Trophoblast cell (in vitro differentiated cells and primary cell): Measurements from ENCODE around the gene EIF5.

Experiments used
- DNase-seq, 2 donors: peaks; one replicate each; pipeline ENCODE4 v3.0.0-alpha.2; 2016
- H2AFZ ChIP-seq: 2 replicates; pipeline ENCODE4 v1.6.1; 2013; ENCODE audit warnings: low read length, moderate library complexity, mild to moderate bottlenecking; ENCODE audit not compliant: insufficient read depth, poor library complexity
- H2AK5ac ChIP-seq: 2 replicates; pipeline ENCODE4 v1.6.1; 2013; ENCODE audit warnings: mild to moderate bottlenecking, low read length
- H2BK120ac ChIP-seq: 2 replicates; pipeline ENCODE4 v1.6.1; 2013; ENCODE audit warnings: low read length, mild to moderate bottlenecking, moderate library complexity; ENCODE audit not compliant: insufficient read depth, poor library complexity
- H2BK12ac ChIP-seq: 2 replicates; pipeline ENCODE4 v1.6.1; 2013; ENCODE audit warnings: mild to moderate bottlenecking, low read length, moderate library complexity
- H2BK5ac ChIP-seq: 2 replicates; pipeline ENCODE4 v1.6.1; 2013; ENCODE audit warnings: low read length, low read depth, moderate library complexity, mild to moderate bottlenecking; ENCODE audit not compliant: poor library complexity
- H3K14ac ChIP-seq: 2 replicates; pipeline ENCODE4 v1.6.1; 2013; ENCODE audit warnings: mild to moderate bottlenecking, low read length
- H3K18ac ChIP-seq: 2 replicates; pipeline ENCODE4 v1.6.1; 2013; ENCODE audit warnings: mild to moderate bottlenecking, low read length
- H3K23ac ChIP-seq: 2 replicates; pipeline ENCODE4 v1.6.1; 2013; ENCODE audit warnings: low read length
- H3K27ac ChIP-seq: 2 replicates; pipeline ENCODE4 v1.5.1; 2013; ENCODE audit warnings: low read depth, mild to moderate bottlenecking, inconsistent platforms, low read length, moderate library complexity
- H3K27me3 ChIP-seq: 2 replicates; pipeline ENCODE4 v1.6.1; 2013; ENCODE audit warnings: inconsistent platforms, mild to moderate bottlenecking, low read length, moderate library complexity; ENCODE audit not compliant: insufficient read depth
- H3K36me3 ChIP-seq, 2 experiments: 1 replicate in 1 of 2; 2 replicates in 1 of 2; pipeline ENCODE4 v1.6.1; 2013; ENCODE audit warnings: low read length in 2 of 2, mild to moderate bottlenecking in 2 of 2, moderate library complexity in 1 of 2; ENCODE audit not compliant: insufficient read depth in 2 of 2, control insufficient read depth in 1 of 2
- H3K4ac ChIP-seq: 2 replicates; pipeline ENCODE4 v1.6.1; 2013; ENCODE audit warnings: low read depth, mild to moderate bottlenecking, low read length, moderate library complexity
- H3K4me1 ChIP-seq, 2 experiments: 1 replicate in 1 of 2; 2 replicates in 1 of 2; pipeline ENCODE4 v1.6.1; 2013; ENCODE audit warnings: low read length in 2 of 2, mild to moderate bottlenecking in 2 of 2, moderate library complexity in 1 of 2; ENCODE audit not compliant: insufficient read depth in 2 of 2, control insufficient read depth in 1 of 2
- H3K4me2 ChIP-seq: 2 replicates; pipeline ENCODE4 v1.6.1; 2013; ENCODE audit warnings: inconsistent platforms, mild to moderate bottlenecking, low read length, moderate library complexity
- H3K4me3 ChIP-seq: 2 replicates; pipeline ENCODE4 v1.5.1; 2013; ENCODE audit warnings: mild to moderate bottlenecking, low read depth, low read length, inconsistent platforms
- H3K79me1 ChIP-seq: one replicate; pipeline ENCODE4 v1.6.1; 2013; ENCODE audit warnings: low read length
- H3K79me2 ChIP-seq: 2 replicates; pipeline ENCODE4 v1.6.1; 2013; ENCODE audit warnings: low read length, mild to moderate bottlenecking; ENCODE audit not compliant: control insufficient read depth, insufficient read depth, poor library complexity
- H3K9ac ChIP-seq: 2 replicates; pipeline ENCODE4 v1.6.1; 2013; ENCODE audit warnings: mild to moderate bottlenecking, low read length
- H3K9me3 ChIP-seq: 2 replicates; pipeline ENCODE4 v1.6.1; 2013; ENCODE audit warnings: low read depth, mild to moderate bottlenecking, control low read depth, inconsistent platforms, low read length; ENCODE audit not compliant: insufficient read depth
- H4K12ac ChIP-seq: 2 replicates; pipeline ENCODE4 v1.6.1; 2013; ENCODE audit warnings: low read depth, mild to moderate bottlenecking, low read length, moderate library complexity
- H4K8ac ChIP-seq: 2 replicates; pipeline ENCODE4 v1.6.1; 2013; ENCODE audit warnings: low read depth, mild to moderate bottlenecking, low read length, moderate library complexity
- H4K91ac ChIP-seq: one replicate; pipeline ENCODE4 v1.6.1; 2013; ENCODE audit warnings: low read depth, mild to moderate bottlenecking, low read length, moderate library complexity
- WGBS: extraction: QIAGEN DNeasy Blood & Tissue Kit; methylation state at CpG from one replicate; pipeline ENCODE4 v1.1.7; 2013; ENCODE audit warnings: missing lambda C conversion rate; ENCODE audit not compliant: insufficient read length, insufficient coverage; ENCODE audit errors: extremely low coverage; 5-methylcytosine and 5-hydroxymethylcytosine counted together

EIF5 gene

GRCh38 chr14:103346286-103346685 is 12.2 kb downstream of the EIF5 start:
- no peaks in the 10 kb centered on the region for H3K9me3 ChIP-seq
- no peak overlapping the region for H3K4me2 ChIP-seq
- H2AFZ ChIP-seq, result no peak overlapping the region
- no peak overlapping the region for H2AK5ac ChIP-seq
- no peak overlapping the region for H2BK5ac ChIP-seq
- no peak overlapping the region for H3K9ac ChIP-seq
- no peaks in the 10 kb centered on the region for H3K79me1 ChIP-seq
- no peaks in the 10 kb centered on the region for H3K79me2 ChIP-seq
- H3K27ac ChIP-seq, result no peak overlapping the region
- H2BK120ac ChIP-seq, result no peak overlapping the region
- H4K12ac ChIP-seq, result no peak overlapping the region
- H4K91ac ChIP-seq, result no peak overlapping the region
- H3K14ac ChIP-seq, result no peak overlapping the region
- no CpG with 5 or more reads among the region's 3 CpGs for WGBS
- H3K4ac ChIP-seq, result no peak overlapping the region
- no peak overlapping the region for H3K23ac ChIP-seq
- peaks cover 4 to 26% of the 10 kb centered on the region in 2 experiments for H3K36me3 ChIP-seq
- H3K4me3 ChIP-seq, result no peak overlapping the region
- no peak overlapping the region for H4K8ac ChIP-seq
- DNase-seq, result no peak
- no peaks in the 10 kb centered on the region for H3K4me1 ChIP-seq
- no peak overlapping the region for H3K18ac ChIP-seq
- H2BK12ac ChIP-seq, result no peak overlapping the region
- no peaks in the 10 kb centered on the region for H3K27me3 ChIP-seq

DNA sequence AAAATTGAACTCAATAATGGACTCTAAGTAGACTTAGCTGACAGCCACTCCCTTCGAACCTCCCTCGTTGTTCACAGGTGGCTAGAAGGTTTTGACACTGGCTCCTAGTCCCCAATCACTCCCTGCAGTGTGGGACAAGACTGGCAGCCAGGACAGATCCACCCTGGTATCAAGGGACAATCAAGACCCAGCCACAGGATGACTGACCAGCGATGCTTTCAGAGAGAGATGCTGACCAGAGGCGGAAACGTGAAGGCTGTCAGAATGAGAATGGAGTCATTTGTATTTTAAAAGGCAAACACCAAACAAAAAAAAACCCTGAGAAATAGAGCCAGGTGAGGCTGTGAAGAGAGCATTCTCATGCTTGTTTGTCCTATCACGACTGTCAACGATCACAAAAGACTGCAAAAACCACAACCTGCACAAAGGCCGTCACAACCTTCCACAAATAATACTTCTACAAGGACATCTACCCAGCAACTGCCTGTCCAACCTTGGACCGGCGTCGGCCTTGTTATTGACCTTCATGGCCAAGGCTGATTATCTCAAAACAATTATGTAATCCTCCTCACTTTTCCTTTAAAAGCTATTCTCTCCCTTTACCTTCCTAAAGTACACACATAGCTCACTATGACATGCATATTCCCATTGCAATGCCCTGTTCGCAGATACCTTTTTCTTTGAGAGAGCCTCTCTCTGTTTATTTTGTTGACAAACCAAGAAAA is 13.2 kb downstream of the EIF5 start:
- no peak overlapping the region for H2AK5ac ChIP-seq
- no peak overlapping the region for H2BK12ac ChIP-seq
- H3K27me3 ChIP-seq, result no peaks in the 10 kb centered on the region
- no peak overlapping the region for H3K18ac ChIP-seq
- no peak overlapping the region for H3K23ac ChIP-seq
- no peak overlapping the region for H3K4ac ChIP-seq
- no CpG with 5 or more reads among the region's 12 CpGs for WGBS
- DNase-seq, result no peak
- H3K9ac ChIP-seq, result no peak overlapping the region
- no peak overlapping the region for H4K8ac ChIP-seq
- H3K79me1 ChIP-seq, result no peaks in the 10 kb centered on the region
- no peak overlapping the region for H3K4me3 ChIP-seq
- H3K4me1 ChIP-seq, result no peaks in the 10 kb centered on the region
- no peak overlapping the region for H4K91ac ChIP-seq
- no peak overlapping the region for H2BK5ac ChIP-seq
- no peak overlapping the region for H4K12ac ChIP-seq
- peaks cover 4 to 21% of the 10 kb centered on the region in 2 experiments for H3K36me3 ChIP-seq
- H2BK120ac ChIP-seq, result no peak overlapping the region
- H3K9me3 ChIP-seq, result no peaks in the 10 kb centered on the region
- no peaks in the 10 kb centered on the region for H3K79me2 ChIP-seq
- no peak overlapping the region for H3K14ac ChIP-seq
- no peak overlapping the region for H2AFZ ChIP-seq
- H3K27ac ChIP-seq, result no peak overlapping the region
- H3K4me2 ChIP-seq, result no peak overlapping the region

- Histone ChIP-seq H3K27ac (no peak overlapping the region), H4K91ac (no peak overlapping the region), H2AK5ac (no peak overlapping the region), H3K23ac (no peak overlapping the region), H2BK5ac (no peak overlapping the region), H2BK120ac (no peak overlapping the region), H4K12ac (no peak overlapping the region), H3K27me3 (no peaks in the 10 kb centered on the region), H3K4me2 (no peak overlapping the region), H3K4me3 (no peak overlapping the region), H3K9ac (no peak overlapping the region), H3K4me1 (no peaks in the 10 kb centered on the region), H3K14ac (no peak overlapping the region), H3K4ac (no peak overlapping the region), H2AFZ (no peak overlapping the region), H3K36me3 (peaks cover 4 to 15% of the 10 kb centered on the region in 2 experiments), H3K79me1 (no peaks in the 10 kb centered on the region), H3K18ac (no peak overlapping the region), H3K9me3 (no peaks in the 10 kb centered on the region), H2BK12ac (no peak overlapping the region), H3K79me2 (no peaks in the 10 kb centered on the region), H4K8ac (no peak overlapping the region)
- no CpG with 5 or more reads among the region's 5 CpGs for WGBS
- no peak for DNase-seq
Observed at GRCh38 chr14:103348154-103348553, 14.1 kb downstream of the EIF5 start.

DNA sequence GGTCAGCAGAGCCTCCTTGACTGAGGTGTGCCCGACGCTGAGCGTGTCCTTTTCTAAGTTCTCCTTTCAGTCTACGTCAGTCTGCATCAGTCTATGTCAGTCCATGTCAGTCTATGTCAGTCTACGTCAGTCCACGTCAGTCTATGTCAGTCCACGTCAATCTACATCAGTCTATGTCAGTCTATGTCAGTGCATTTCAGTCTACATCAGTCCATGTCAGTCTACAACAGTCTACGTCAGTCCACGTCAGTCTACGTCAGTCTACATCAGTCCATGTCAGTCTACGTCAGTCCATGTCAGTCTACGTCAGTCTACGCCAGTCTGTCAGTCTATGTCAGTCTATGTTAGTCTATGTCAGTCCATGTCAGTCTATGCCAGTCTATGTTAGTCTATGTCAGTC is 15.9 kb downstream of the EIF5 start:
- no peak overlapping the region for H2BK12ac ChIP-seq
- H3K4me2 ChIP-seq, result no peak overlapping the region
- no peak overlapping the region for H4K12ac ChIP-seq
- H3K79me1 ChIP-seq, result no peaks in the 10 kb centered on the region
- H3K27ac ChIP-seq, result no peak overlapping the region
- no peak for DNase-seq
- no peaks in the 10 kb centered on the region for H3K79me2 ChIP-seq
- H2AFZ ChIP-seq, result no peak overlapping the region
- H3K14ac ChIP-seq, result no peak overlapping the region
- H3K9me3 ChIP-seq, result no peaks in the 10 kb centered on the region
- H2AK5ac ChIP-seq, result no peak overlapping the region
- H3K23ac ChIP-seq, result no peak overlapping the region
- H3K18ac ChIP-seq, result no peak overlapping the region
- peaks cover 0 to 3% of the 10 kb centered on the region in 2 experiments for H3K36me3 ChIP-seq
- no peak overlapping the region for H2BK120ac ChIP-seq
- H3K4ac ChIP-seq, result no peak overlapping the region
- H3K4me1 ChIP-seq, result peaks cover 0 to 3% of the 10 kb centered on the region in 2 experiments
- no peak overlapping the region for H2BK5ac ChIP-seq
- no peak overlapping the region for H3K4me3 ChIP-seq
- no peak overlapping the region for H3K9ac ChIP-seq
- H4K91ac ChIP-seq, result no peak overlapping the region
- WGBS, result no CpG with 5 or more reads among the region's 13 CpGs
- H3K27me3 ChIP-seq, result no peaks in the 10 kb centered on the region
- H4K8ac ChIP-seq, result no peak overlapping the region
